Neural progenitor cell (in vitro differentiated cells): Measurements from ENCODE around the gene TRAPPC2L. TPM values are rescaled to one million over a fixed set of nuclear protein-coding genes. Genes with fewer than 3 reads are reported as not detected.

ENCODE experiments used
- DNase-seq: peaks from one replicate; pipeline ENCODE4 v3.0.0-alpha.2; 2016; ENCODE audit warnings: low spot score
- H2AFZ ChIP-seq: fragments of 200-600 bp; sonication (generic); replicated peaks from 2 replicates; pipeline ENCODE4 v1.6.1; 2016; ENCODE audit warnings: antibody characterized with exemption
- H3F3A ChIP-seq: fragments of 200-600 bp; sonication (generic); 2 replicates; pipeline ENCODE4 v1.6.1; 2016; ENCODE audit warnings: antibody characterized with exemption, low read depth
- H3K27ac ChIP-seq: fragments of 200-600 bp; sonication (generic); 2 replicates; pipeline ENCODE4 v1.5.1; 2016; ENCODE audit warnings: mild to moderate bottlenecking
- H3K27me3 ChIP-seq: fragments of 200-600 bp; sonication (generic); 2 replicates; pipeline ENCODE4 v1.6.1; 2016; ENCODE audit warnings: mild to moderate bottlenecking, moderate library complexity
- H3K36me3 ChIP-seq: fragments of 200-600 bp; sonication (generic); 2 replicates; pipeline ENCODE4 v1.5.1; 2016
- H3K4me1 ChIP-seq: fragments of 200-600 bp; sonication (generic); 2 replicates; pipeline ENCODE4 v1.6.1; 2016; ENCODE audit warnings: mixed run types
- H3K4me2 ChIP-seq: fragments of 200-600 bp; sonication (generic); 2 replicates; pipeline ENCODE4 v1.6.1; 2016
- H3K4me3 ChIP-seq: fragments of 200-600 bp; sonication (generic); 2 replicates; pipeline ENCODE4 v1.5.1; 2016
- H3K79me2 ChIP-seq: fragments of 200-600 bp; sonication (generic); 2 replicates; pipeline ENCODE4 v1.6.1; 2016; ENCODE audit warnings: low read depth
- H3K9ac ChIP-seq: fragments of 200-600 bp; sonication (generic); 2 replicates; pipeline ENCODE4 v1.6.1; 2016
- H3K9me3 ChIP-seq: fragments of 200-600 bp; sonication (generic); 2 replicates; pipeline ENCODE4 v1.5.1; 2016; ENCODE audit warnings: low read depth
- H4K20me1 ChIP-seq: fragments of 200-600 bp; sonication (generic); 2 replicates; pipeline ENCODE4 v1.6.1; 2016; ENCODE audit warnings: low read depth
- H3K27ac Mint-ChIP-seq: 3 replicates; pipeline ENCODE4 v1.8.0; 2021; ENCODE audit warnings: mixed read lengths
- H3K27me3 Mint-ChIP-seq: 2 replicates; pipeline ENCODE4 v1.8.0; 2022; ENCODE audit warnings: low read depth, mild to moderate bottlenecking, inconsistent platforms, moderate library complexity, mixed read lengths; ENCODE audit not compliant: insufficient read depth
- H3K36me3 Mint-ChIP-seq: 3 replicates; pipeline ENCODE4 v1.8.0; 2021; ENCODE audit warnings: mixed read lengths
- H3K4me1 Mint-ChIP-seq: 3 replicates; pipeline ENCODE4 v1.8.0; 2021; ENCODE audit warnings: mixed read lengths
- H3K4me3 Mint-ChIP-seq: 3 replicates; pipeline ENCODE4 v1.8.0; 2021; ENCODE audit warnings: mild to moderate bottlenecking, moderate library complexity, mixed read lengths
- H3K9me3 Mint-ChIP-seq: 3 replicates; pipeline ENCODE4 v1.8.0; 2020; ENCODE audit warnings: mixed read lengths
- EZH2 ChIP-seq: fragments of 200-600 bp; sonication (generic); IDR thresholded peaks from 2 replicates; pipeline ENCODE4 v1.6.1; 2017; ENCODE audit warnings: antibody characterized with exemption, mild to moderate bottlenecking, moderate library complexity
- EZH2phosphoT487 ChIP-seq: fragments of 200-600 bp; sonication (generic); IDR thresholded peaks from 2 replicates; pipeline ENCODE4 v1.6.1; 2017; ENCODE audit warnings: antibody characterized with exemption
- total RNA-seq: library from RNA; depleted of rRNA; stranded (reverse); fragments of >200 nt; gene quantifications from 2 replicates; pipeline ENCODE4 v1.2.3, GENCODE V29; 2015; ENCODE audit warnings: low replicate concordance
- TF ChIP-seq, protein P1 (sequence below): fragments of 200-600 bp; sonication (generic); IDR thresholded peaks from 2 replicates; pipeline ENCODE4 v1.5.1; 2017; ENCODE audit warnings: antibody characterized with exemption, mild to moderate bottlenecking

Gene TRAPPC2L
- total RNA-seq, 1 donor from 2014 or later = 31.8 TPM

DNA sequence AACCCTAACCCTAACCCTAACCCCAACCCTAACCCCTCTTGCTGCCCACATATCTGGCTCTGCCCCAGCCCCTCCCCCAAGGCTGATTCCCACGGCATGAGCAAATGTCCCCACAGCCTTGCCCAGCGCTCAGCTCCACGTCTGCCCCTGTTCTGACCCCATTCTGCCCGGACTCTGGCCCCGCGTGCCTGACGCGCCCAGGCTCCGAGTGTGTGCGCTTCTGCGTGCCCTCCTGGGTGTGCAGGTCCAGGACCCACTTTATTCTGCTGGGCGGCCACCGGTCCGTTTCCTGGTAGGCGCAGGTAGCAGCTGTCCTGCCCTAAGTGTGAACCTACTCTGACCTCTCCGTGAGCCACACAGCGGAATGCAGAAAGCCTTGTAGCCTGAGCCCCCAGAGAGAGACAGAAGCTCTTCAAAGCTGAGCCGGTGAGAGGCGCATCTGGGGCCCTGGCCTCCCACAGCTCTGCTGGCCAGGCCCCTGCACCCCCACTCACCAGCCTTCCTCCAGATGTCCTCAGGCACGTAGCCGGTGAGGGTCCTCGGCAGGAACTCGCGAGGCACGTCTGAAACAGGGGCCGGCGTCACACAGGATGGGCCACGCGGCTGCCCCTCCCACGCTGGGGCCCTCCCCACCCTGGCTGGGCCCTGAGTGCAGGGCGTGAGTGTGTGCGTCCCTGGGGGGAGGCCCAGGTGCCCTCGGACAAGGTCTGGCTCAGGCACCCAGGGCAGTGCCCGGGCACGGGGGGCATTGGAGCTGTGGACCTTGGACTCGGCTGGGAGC lies 23.5 kb downstream of the TRAPPC2L start:
- Histone ChIP-seq H3K36me3 (no peaks in the 10 kb centered on the region), H3K9ac (no peak overlapping the region)
- H3K4me3 Mint-ChIP-seq = no peak overlapping the region

DNA sequence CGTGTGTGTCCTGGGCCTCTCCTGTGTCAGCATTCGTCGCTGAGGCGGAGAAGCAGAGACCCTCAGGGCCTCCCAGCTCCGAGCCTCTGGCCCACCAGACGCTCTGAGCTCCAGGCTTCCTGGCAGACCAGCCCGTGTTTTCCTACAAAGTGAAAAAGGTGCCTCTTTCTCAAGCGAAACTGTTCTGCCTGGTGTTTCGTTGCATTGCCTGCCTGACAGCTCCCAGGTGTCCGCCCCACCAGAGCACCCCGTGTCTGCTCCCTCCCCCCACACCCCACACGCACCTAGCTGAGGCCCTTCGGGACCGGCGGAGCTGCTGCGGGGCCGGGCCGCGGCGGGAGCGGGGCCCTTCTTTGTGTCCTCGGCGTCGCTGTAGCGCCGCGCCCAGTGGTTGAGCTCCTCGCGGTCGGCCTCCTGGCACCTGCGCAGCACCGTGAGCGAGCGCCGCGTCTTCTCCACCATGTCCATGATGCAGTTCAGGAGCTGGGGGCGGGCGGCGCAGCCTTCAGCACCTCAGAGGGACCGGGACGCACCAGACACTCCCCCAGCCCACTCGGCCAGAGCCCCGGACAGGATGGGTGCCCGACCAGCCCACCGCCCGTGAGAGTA lies 24.2 kb downstream of the TRAPPC2L start:
- Mint-ChIP-seq H3K9me3 (no peaks in the 10 kb centered on the region), H3K4me1 (peaks cover 12% of the 10 kb centered on the region), H3K27me3 (peaks cover 6% of the 10 kb centered on the region), H3K27ac (no peak overlapping the region), H3K36me3 (no peaks in the 10 kb centered on the region), H3K4me3 (no peak overlapping the region)
- Histone ChIP-seq H3K9me3 (no peaks in the 10 kb centered on the region), H3K4me1 (peaks cover 7% of the 10 kb centered on the region), H3F3A (no peaks in the 10 kb centered on the region), H4K20me1 (no peaks in the 10 kb centered on the region), H3K9ac (no peak overlapping the region), H2AFZ (no peak overlapping the region), H3K27me3 (no peaks in the 10 kb centered on the region), H3K36me3 (no peaks in the 10 kb centered on the region), H3K27ac (no peak overlapping the region), H3K79me2 (no peaks in the 10 kb centered on the region), H3K4me3 (no peak overlapping the region), H3K4me2 (no peak overlapping the region)
- no peak for DNase-seq
- TF ChIP-seq, protein P1, sequence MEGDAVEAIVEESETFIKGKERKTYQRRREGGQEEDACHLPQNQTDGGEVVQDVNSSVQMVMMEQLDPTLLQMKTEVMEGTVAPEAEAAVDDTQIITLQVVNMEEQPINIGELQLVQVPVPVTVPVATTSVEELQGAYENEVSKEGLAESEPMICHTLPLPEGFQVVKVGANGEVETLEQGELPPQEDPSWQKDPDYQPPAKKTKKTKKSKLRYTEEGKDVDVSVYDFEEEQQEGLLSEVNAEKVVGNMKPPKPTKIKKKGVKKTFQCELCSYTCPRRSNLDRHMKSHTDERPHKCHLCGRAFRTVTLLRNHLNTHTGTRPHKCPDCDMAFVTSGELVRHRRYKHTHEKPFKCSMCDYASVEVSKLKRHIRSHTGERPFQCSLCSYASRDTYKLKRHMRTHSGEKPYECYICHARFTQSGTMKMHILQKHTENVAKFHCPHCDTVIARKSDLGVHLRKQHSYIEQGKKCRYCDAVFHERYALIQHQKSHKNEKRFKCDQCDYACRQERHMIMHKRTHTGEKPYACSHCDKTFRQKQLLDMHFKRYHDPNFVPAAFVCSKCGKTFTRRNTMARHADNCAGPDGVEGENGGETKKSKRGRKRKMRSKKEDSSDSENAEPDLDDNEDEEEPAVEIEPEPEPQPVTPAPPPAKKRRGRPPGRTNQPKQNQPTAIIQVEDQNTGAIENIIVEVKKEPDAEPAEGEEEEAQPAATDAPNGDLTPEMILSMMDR = no peak
- no peak for TF ChIP-seq EZH2phosphoT487
- no peak for TF ChIP-seq EZH2

More for the DNA sequence above, 23.5 kb downstream of the TRAPPC2L start:
- Histone ChIP-seq H3K4me1 (peaks cover 7% of the 10 kb centered on the region), H3K27ac (no peak overlapping the region), H3K9me3 (no peaks in the 10 kb centered on the region), H4K20me1 (no peaks in the 10 kb centered on the region), H3K4me3 (no peak overlapping the region), H3K79me2 (no peaks in the 10 kb centered on the region), H3K27me3 (no peaks in the 10 kb centered on the region), H3F3A (no peaks in the 10 kb centered on the region), H3K4me2 (no peak overlapping the region), H2AFZ (no peak overlapping the region)
- Mint-ChIP-seq H3K27me3 (peaks cover 8% of the 10 kb centered on the region), H3K27ac (peak overlapping the region; percentile 65), H3K4me1 (peaks cover 12% of the 10 kb centered on the region), H3K9me3 (no peaks in the 10 kb centered on the region), H3K36me3 (no peaks in the 10 kb centered on the region)
- TF ChIP-seq, protein P1 = no peak
- no peak for TF ChIP-seq EZH2
- no peak for TF ChIP-seq EZH2phosphoT487
- peak; percentile 40 for DNase-seq

DNA sequence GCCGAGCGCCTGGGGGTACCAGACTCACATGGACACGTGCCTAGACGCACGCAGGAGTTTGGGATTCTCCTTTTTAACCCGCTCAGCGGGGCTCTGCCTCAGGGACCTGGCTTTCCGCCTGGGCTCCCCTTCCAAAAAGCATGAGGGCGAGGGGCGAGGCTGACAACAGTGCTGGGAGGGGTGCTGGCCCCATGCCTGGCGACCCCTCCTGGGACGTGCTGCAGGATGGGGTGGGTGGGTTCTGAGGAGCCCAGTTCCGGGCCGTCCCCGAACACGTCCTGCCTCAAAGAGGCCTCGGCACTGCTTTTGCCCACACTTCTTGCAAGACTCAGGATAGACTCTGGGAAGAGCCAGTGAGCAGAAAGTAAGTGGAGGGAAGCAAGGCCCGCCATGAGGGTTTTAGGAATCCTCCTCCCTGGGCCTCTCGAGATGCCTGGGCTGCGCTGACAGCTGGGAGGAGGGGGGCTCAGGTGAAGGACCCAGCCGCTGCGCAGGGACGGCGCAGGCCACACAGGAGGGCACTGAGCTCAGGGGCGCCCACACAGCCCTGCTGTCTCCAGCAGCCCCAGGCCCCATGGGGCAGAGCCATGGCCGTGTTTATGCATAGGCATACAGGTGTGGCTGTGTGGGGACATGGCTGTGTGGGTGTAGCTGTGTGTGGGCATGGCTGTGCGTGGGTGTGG lies 24.9 kb downstream of the TRAPPC2L start:
- Histone ChIP-seq H3K27ac (no peak overlapping the region), H3K9me3 (no peaks in the 10 kb centered on the region), H4K20me1 (no peaks in the 10 kb centered on the region), H3K9ac (no peak overlapping the region), H3F3A (no peaks in the 10 kb centered on the region), H3K4me2 (no peak overlapping the region), H3K36me3 (no peaks in the 10 kb centered on the region), H3K27me3 (no peaks in the 10 kb centered on the region), H3K79me2 (no peaks in the 10 kb centered on the region), H2AFZ (no peak overlapping the region), H3K4me3 (no peak overlapping the region), H3K4me1 (peaks cover 7% of the 10 kb centered on the region)
- TF ChIP-seq, protein P1 = no peak
- peaks cover 8% of the 10 kb centered on the region for H3K4me1 Mint-ChIP-seq
- H3K27me3 Mint-ChIP-seq = peaks cover 4% of the 10 kb centered on the region
- no peak overlapping the region for H3K4me3 Mint-ChIP-seq
- H3K36me3 Mint-ChIP-seq = no peaks in the 10 kb centered on the region
- no peak for DNase-seq
- H3K27ac Mint-ChIP-seq = no peak overlapping the region
- H3K9me3 Mint-ChIP-seq = no peaks in the 10 kb centered on the region
